NCI-H1436 (cell line): ENCODE measurements around the gene UBR1.
A peak's percentile ranks its signal among the peaks of the same experiment; 100 is the strongest.
"Not testable (repeated sequence)": the region's sequence is repeated elsewhere in the genome, so short reads cannot be mapped to it uniquely, and the experiment has no call there.

Experiments used
- DNase-seq: peaks from one replicate; lab custom pipeline; 2025; lab: John Stamatoyannopoulos, UW

The UBR1 gene

GRCh38 chr15:42973114-42973513, 132.7 kb downstream of the UBR1 start:
- DNase-seq = no peak

- no peak for DNase-seq
Measured at GRCh38 chr15:42971830-42972229, 134.0 kb downstream of the UBR1 start.

GRCh38 chr15:42964476-42964875, 141.4 kb downstream of the UBR1 start:
- no peak for DNase-seq

- DNase-seq = no peak
Measured at GRCh38 chr15:42955518-42955917, 150.3 kb downstream of the UBR1 start.

- no peak for DNase-seq
Measured at GRCh38 chr15:42954291-42954690, 151.5 kb downstream of the UBR1 start.

GRCh38 chr15:42948898-42949297, 156.9 kb downstream of the UBR1 start:
- DNase-seq = not testable (repeated sequence)

GRCh38 chr15:42940527-42940926, 165.3 kb downstream of the UBR1 start:
- DNase-seq = no peak

GRCh38 chr15:42939841-42940240, 166.0 kb downstream of the UBR1 start:
- no peak for DNase-seq

GRCh38 chr15:42937143-42937542, 168.7 kb downstream of the UBR1 start:
- no peak for DNase-seq

GRCh38 chr15:42933886-42934667, 171.8 kb downstream of the UBR1 start:
- no peak for DNase-seq

- no peak for DNase-seq
Measured at GRCh38 chr15:42932833-42933515, 172.9 kb downstream of the UBR1 start.

GRCh38 chr15:42931702-42932486, 173.9 kb downstream of the UBR1 start:
- DNase-seq = no peak

- DNase-seq = no peak
Measured at GRCh38 chr15:42929306-42929848, 176.5 kb downstream of the UBR1 start.

GRCh38 chr15:42921342-42921731, 184.5 kb downstream of the UBR1 start:
- no peak for DNase-seq

GRCh38 chr15:42920519-42921341, 185.1 kb downstream of the UBR1 start, which contains the start of gene TTBK2:
Gene TTBK2 (minus strand): TSS chr15:42920778. CDS start chr15:42878617, 42,161 bp downstream.
- DNase-seq = peak; percentile 98

GRCh38 chr15:42919799-42920518, 185.9 kb downstream of the UBR1 start:
- DNase-seq = no peak

- no peak for DNase-seq
Measured at GRCh38 chr15:42919308-42919707, 186.5 kb downstream of the UBR1 start.

GRCh38 chr15:42918047-42918446, 187.8 kb downstream of the UBR1 start:
- no peak for DNase-seq

- no peak for DNase-seq
Measured at GRCh38 chr15:42915654-42916315, 190.1 kb downstream of the UBR1 start.
